ENCODE measurements around the gene CFAP54. TPM values are rescaled to one million over a fixed set of nuclear protein-coding genes. Genes with fewer than 3 reads are reported as not detected.

Gene CFAP54
- total RNA-seq, 1 donor from 2014 or later = 0.16 TPM

GRCh38 chr12:96770219-96771102 lies 281.1 kb downstream of the CFAP54 start:
- H3K9me3 ChIP-seq (replicated peaks) = peaks cover 10% of the 10 kb centered on the region
- H3K36me3 ChIP-seq = no peaks in the 10 kb centered on the region
- no peak overlapping the region for H3K4me3 ChIP-seq
- H3K4me1 ChIP-seq = no peaks in the 10 kb centered on the region
- H3K27me3 ChIP-seq (ENCODE audit: low read depth) = no peaks in the 10 kb centered on the region
- DNase-seq = no peak
- intact Hi-C loops (cut with micrococcal nuclease) = no loop called here
- H3K27ac ChIP-seq (replicated peaks) = no peak overlapping the region
- TF ChIP-seq CTCF (IDR thresholded peaks at IDR 0.05; ENCODE audit: borderline replicate concordance) = no peak

GRCh38 chr12:96773031-96773430 lies 283.7 kb downstream of the CFAP54 start:
- Histone ChIP-seq H3K4me3 (no peak overlapping the region), H3K4me1 (no peaks in the 10 kb centered on the region), H3K36me3 (no peaks in the 10 kb centered on the region), H3K9me3 (replicated peaks) (peaks cover 10% of the 10 kb centered on the region), H3K27me3 (ENCODE audit: low read depth) (no peaks in the 10 kb centered on the region), H3K27ac (replicated peaks) (no peak overlapping the region)
- intact Hi-C loops (cut with micrococcal nuclease) = no loop called here
- TF ChIP-seq CTCF (IDR thresholded peaks at IDR 0.05; ENCODE audit: borderline replicate concordance) = no peak
- no peak for DNase-seq

GRCh38 chr12:96774496-96775256 lies 285.3 kb downstream of the CFAP54 start:
- peaks cover 10% of the 10 kb centered on the region for H3K9me3 ChIP-seq (replicated peaks)
- H3K27me3 ChIP-seq (ENCODE audit: low read depth) = no peaks in the 10 kb centered on the region
- no peak for TF ChIP-seq CTCF (IDR thresholded peaks at IDR 0.05; ENCODE audit: borderline replicate concordance)
- DNase-seq = no peak
- no peaks in the 10 kb centered on the region for H3K4me1 ChIP-seq
- intact Hi-C loops (cut with micrococcal nuclease) = no loop called here
- no peak overlapping the region for H3K4me3 ChIP-seq
- H3K36me3 ChIP-seq = no peaks in the 10 kb centered on the region
- H3K27ac ChIP-seq (replicated peaks) = no peak overlapping the region

GRCh38 chr12:96776908-96777307 lies 287.5 kb downstream of the CFAP54 start:
- DNase-seq = no peak
- Histone ChIP-seq H3K9me3 (replicated peaks) (peaks cover 6% of the 10 kb centered on the region), H3K36me3 (no peaks in the 10 kb centered on the region), H3K4me1 (no peaks in the 10 kb centered on the region), H3K27me3 (ENCODE audit: low read depth) (no peaks in the 10 kb centered on the region), H3K27ac (replicated peaks) (no peak overlapping the region), H3K4me3 (no peak overlapping the region)
- no peak for TF ChIP-seq CTCF (IDR thresholded peaks at IDR 0.05; ENCODE audit: borderline replicate concordance)
- intact Hi-C loops (cut with micrococcal nuclease) = no loop called here

GRCh38 chr12:96780330-96780729 lies 291.0 kb downstream of the CFAP54 start:
- TF ChIP-seq CTCF (IDR thresholded peaks at IDR 0.05; ENCODE audit: borderline replicate concordance) = no peak

More at GRCh38 chr12:96780330-96780729, 291.0 kb downstream of the CFAP54 start:
- Histone ChIP-seq H3K36me3 (no peaks in the 10 kb centered on the region), H3K9me3 (replicated peaks) (no peaks in the 10 kb centered on the region), H3K4me1 (no peaks in the 10 kb centered on the region), H3K27ac (replicated peaks) (no peak overlapping the region), H3K4me3 (no peak overlapping the region), H3K27me3 (ENCODE audit: low read depth) (no peaks in the 10 kb centered on the region)
- no peak for DNase-seq
- intact Hi-C loops (cut with micrococcal nuclease) = no loop called here

Measured in left ventricle myocardium inferior (tissue), 1 donor.